Panc1 (cell line): ENCODE data around the gene BCO1. TPM values are rescaled to one million over a fixed set of nuclear protein-coding genes. Genes with fewer than 3 reads are reported as not detected.

Experiments
- ATAC-seq: fragments of 200-7000 bp; cut with Tn5 transposase; 2 replicates; pipeline ENCODE4 v1.9.1; 2020; ENCODE audit warnings: mild to moderate bottlenecking, moderate library complexity
- BruUV-seq: library from RNA; stranded (reverse); fragments of 400-500 nt; replicated peaks from 2 replicates; lab custom pipeline; 2021; lab: Mats Ljungman, UMichigan
- CTCF ChIA-PET: fragments of 300-600 bp; sonication (Branson Sonifier 250); formaldehyde crosslinking; loops from one replicate; lab custom pipeline; 2022; ENCODE audit warnings: antibody characterized with exemption; lab: Charles Lee
- POLR2A ChIA-PET: fragments of 300-600 bp; sonication (Branson Sonifier 250); formaldehyde crosslinking; loops from one replicate; lab custom pipeline; 2022; ENCODE audit warnings: antibody characterized with exemption; lab: Charles Lee
- DNase-seq: peaks from one replicate; pipeline ENCODE4 v3.0.0-alpha.2; 2010; ENCODE audit warnings: low read depth, low spot score
- H3K27ac ChIP-seq: 2 replicates; pipeline ENCODE4 v1.5.1; 2011; ENCODE audit warnings: mild to moderate bottlenecking, low read length, inconsistent platforms
- H3K27me3 ChIP-seq: fragments of 200-500 bp; sonication (Bioruptor generic); 2 replicates; pipeline ENCODE4 v1.6.0; 2014; ENCODE audit warnings: low read length, inconsistent platforms; ENCODE audit not compliant: control insufficient read depth, insufficient read depth
- H3K36me3 ChIP-seq: fragments of 200-500 bp; sonication (Bioruptor generic); 2 replicates; pipeline ENCODE4 v1.5.1; 2014; ENCODE audit warnings: inconsistent platforms, mild to moderate bottlenecking, low read length, moderate library complexity; ENCODE audit not compliant: control insufficient read depth, insufficient read depth
- H3K4me1 ChIP-seq: 2 replicates; pipeline ENCODE4 v1.5.1; 2011; ENCODE audit warnings: inconsistent platforms, mild to moderate bottlenecking, low read length, moderate library complexity; ENCODE audit not compliant: control insufficient read depth, insufficient read depth
- H3K4me3 ChIP-seq, 2 experiments: 2 replicates each; pipeline ENCODE4 v1.5.1; 2011 to 2012; ENCODE audit warnings: low read depth in 2 of 2, low read length in 2 of 2, mild to moderate bottlenecking in 2 of 2, inconsistent platforms in 1 of 2, moderate library complexity in 1 of 2
- H3K9me3 ChIP-seq: fragments of 200-500 bp; sonication (Bioruptor generic); 2 replicates; pipeline ENCODE4 v1.5.1; 2014; ENCODE audit warnings: low read depth, mild to moderate bottlenecking, inconsistent platforms, low read length, moderate library complexity; ENCODE audit not compliant: control insufficient read depth, insufficient read depth
- CTCF ChIP-seq: fragments of 450-650 bp; IDR thresholded peaks from 2 replicates; pipeline ENCODE4 v1.5.1; 2017; ENCODE audit warnings: mild to moderate bottlenecking
- POLR2AphosphoS5 ChIP-seq: IDR thresholded peaks from 2 replicates; pipeline ENCODE4 v1.6.1; 2012; ENCODE audit warnings: mild to moderate bottlenecking, low read depth, low read length, moderate library complexity
- REST ChIP-seq, 2 experiments: IDR thresholded peaks; 2 replicates each; pipeline ENCODE4 v1.6.1; 2011 to 2012; ENCODE audit warnings: low read depth in 2 of 2, control low read depth in 1 of 2, low read length in 1 of 2, mild to moderate bottlenecking in 1 of 2, moderate library complexity in 1 of 2; ENCODE audit not compliant: insufficient read depth in 1 of 2
- SIN3A ChIP-seq: IDR thresholded peaks from 2 replicates; pipeline ENCODE4 v1.6.1; 2012; ENCODE audit warnings: low read depth, mild to moderate bottlenecking, low read length, moderate library complexity, borderline replicate concordance; ENCODE audit not compliant: insufficient read depth
- TCF7L2 ChIP-seq: IDR thresholded peaks from 2 replicates; pipeline ENCODE4 v1.6.1; 2011; ENCODE audit warnings: mild to moderate bottlenecking, low read depth, low read length, inconsistent platforms
- in situ Hi-C: cut with HindIII; loops from 2 replicates; pipeline ENCODE4 v1.10.0; 2016; ENCODE audit warnings: low sequenced_read_pairs, low pct_unique_long_range_greater_than_20kb
- intact Hi-C: fragments of 100-400 bp; cut with micrococcal nuclease; formaldehyde crosslinking; loops from one replicate; pipeline ENCODE4 v1.10.0; 2022; ENCODE audit not compliant: unreplicated experiment
- total RNA-seq: library from RNA; stranded (reverse); gene quantifications from one replicate; pipeline ENCODE4 v1.2.1, GENCODE V29; 2021; ENCODE audit not compliant: unreplicated experiment

Gene BCO1
- total RNA-seq, 1 experiment from 2014 or later = not detected

- POLR2A ChIA-PET = no interaction called here
- intact Hi-C loops = no loop called here
- ATAC-seq (no peak), DNase-seq (no peak)
- H3K27ac ChIP-seq = no peak overlapping the region
- H3K36me3 ChIP-seq = no peaks in the 10 kb centered on the region
- BruUV-seq = no TSS peak
- H3K4me3 ChIP-seq = no peak overlapping the region
- in situ Hi-C loops = no loop called here
- CTCF ChIA-PET = interaction anchor here (0.6 kb wide), 1 partner anchor 15 kb away, joined by 7 read pairs; no protein-coding TSS in a partner anchor
- no peaks in the 10 kb centered on the region for H3K4me1 ChIP-seq
- no peaks in the 10 kb centered on the region for H3K9me3 ChIP-seq
- H3K27me3 ChIP-seq = no peaks in the 10 kb centered on the region
- TF ChIP-seq REST (IDR thresholded peaks at IDR 0.05; ENCODE audit: insufficient read depth in 1 of 2, low read depth in 2 of 2, low read length in 1 of 2) (no peak), CTCF (no peak), SIN3A (no peak), TCF7L2 (no peak), POLR2AphosphoS5 (no peak)
These were observed 18.1 kb upstream of the BCO1 start for GRCh38 chr16:81220349-81220748.

- DNase-seq (no peak), ATAC-seq (no peak)
- Histone ChIP-seq H3K4me3 (no peak overlapping the region), H3K27ac (no peak overlapping the region), H3K4me1 (no peaks in the 10 kb centered on the region), H3K9me3 (no peaks in the 10 kb centered on the region), H3K27me3 (no peaks in the 10 kb centered on the region), H3K36me3 (no peaks in the 10 kb centered on the region)
- intact Hi-C loops (no loop called here), in situ Hi-C loops (no loop called here)
- TF ChIP-seq CTCF = no peak
- ChIA-PET CTCF (no interaction called here), POLR2A (no interaction called here)
- BruUV-seq = no TSS peak
These were observed 16.8 kb upstream of the BCO1 start for GRCh38 chr16:81221731-81222130.

- no peak overlapping the region for H3K27ac ChIP-seq
- ChIA-PET POLR2A (no interaction called here), CTCF (no interaction called here)
- H3K9me3 ChIP-seq = no peaks in the 10 kb centered on the region
- TF ChIP-seq CTCF (no peak), REST (IDR thresholded peaks at IDR 0.05; ENCODE audit: insufficient read depth in 1 of 2, low read depth in 2 of 2, low read length in 1 of 2) (no peak)
- intact Hi-C loops = no loop called here
- no peak overlapping the region for H3K4me3 ChIP-seq
- no TSS peak for BruUV-seq
- in situ Hi-C loops = no loop called here
- H3K36me3 ChIP-seq = no peaks in the 10 kb centered on the region
- ATAC-seq (no peak), DNase-seq (no peak)
- H3K4me1 ChIP-seq = no peaks in the 10 kb centered on the region
- H3K27me3 ChIP-seq = no peaks in the 10 kb centered on the region; the same call in 1 of the 2 replicates
These were observed 13.7 kb upstream of the BCO1 start for GRCh38 chr16:81224824-81225223.
